ENCODE measurements around the gene ZGPAT. TPM values are rescaled to one million over a fixed set of nuclear protein-coding genes. Genes with fewer than 3 reads are reported as not detected.

Gene ZGPAT
- total and polyA plus RNA-seq, 9 of the 15 experiments (the other 6 are each of a cell fraction or from before 2014, with no cell fraction given), result 0.14 to 26.6 (median 7.4) TPM

DNA sequence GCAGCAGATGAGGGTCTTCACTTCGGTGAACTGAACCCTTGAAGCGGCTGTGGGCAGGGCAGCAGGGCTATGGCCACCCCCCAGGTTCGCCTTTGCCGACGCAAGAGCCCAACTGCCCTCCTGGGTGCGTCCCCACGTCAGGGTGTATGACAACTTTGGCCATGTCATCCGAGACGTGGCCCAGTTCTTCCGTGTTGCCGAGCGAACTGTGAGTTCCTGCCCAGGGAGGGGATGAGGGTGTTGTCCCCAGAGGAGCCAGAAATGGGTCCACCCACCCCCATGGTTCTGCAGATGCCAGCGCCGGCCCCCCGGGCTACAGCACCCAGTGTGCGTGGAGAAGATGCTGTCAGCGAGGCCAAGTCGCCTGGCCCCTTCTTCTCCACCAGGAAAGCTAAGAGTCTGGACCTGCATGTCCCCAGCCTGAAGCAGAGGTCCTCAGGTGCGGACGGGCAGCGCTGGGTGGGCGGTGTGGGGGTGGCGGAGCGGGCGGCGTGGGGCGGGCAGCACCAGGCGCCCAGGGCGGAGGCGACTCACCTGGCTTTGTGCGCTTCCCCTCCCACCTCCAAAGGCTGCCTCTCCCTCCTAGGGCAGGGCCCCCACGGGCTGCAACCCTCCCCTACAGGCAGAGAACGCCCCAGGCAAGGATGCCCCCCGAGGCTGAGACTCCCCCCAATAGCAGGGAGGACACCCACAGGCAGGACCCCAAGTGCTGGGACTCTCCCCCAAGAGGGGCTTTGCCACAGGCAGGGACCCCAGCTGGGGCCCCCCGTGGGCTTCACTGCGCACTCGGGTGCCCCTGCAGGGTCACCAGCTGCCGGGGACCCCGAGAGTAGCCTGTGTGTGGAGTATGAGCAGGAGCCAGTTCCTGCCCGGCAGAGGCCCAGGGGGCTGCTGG is 17.6 kb upstream of the ZGPAT start:
- H3K9me1 ChIP-seq (ENCODE audit: control insufficient read depth, insufficient read depth, low read length), result no peaks in the 10 kb centered on the region
- ChIA-PET CTCF (ENCODE audit: low intra/inter-chr PET ratio) (no interaction called here), POLR2A (no interaction called here)
- intact Hi-C loops (cut with micrococcal nuclease), result no loop called here
- no peaks in the 10 kb centered on the region for H3K27me3 ChIP-seq (ENCODE audit: control insufficient read depth in 2 of 2, insufficient read depth in 2 of 2, low read length in 2 of 2)
- peaks cover 9 to 75% of the 10 kb centered on the region in 2 experiments for H3K4me1 ChIP-seq (replicated peaks in 1 of 2; ENCODE audit: control insufficient read depth in 2 of 2, insufficient read depth in 2 of 2, low read length in 2 of 2)
- no peak for ATAC-seq
- in situ Hi-C loops (cut with MboI), result no loop called here
- no peak for FAIRE-seq
- 92% methylated on average over 20 of the region's 40 CpGs for WGBS (ENCODE audit: insufficient coverage, low coverage, missing lambda C conversion rate)
- H3K79me2 ChIP-seq (ENCODE audit: control insufficient read depth, insufficient read depth, low read length), result no peaks in the 10 kb centered on the region
- H2AFZ ChIP-seq (ENCODE audit: low read depth, low read length), result no peak overlapping the region
- peaks cover 34% of the 10 kb centered on the region; the same call in 2 of the 3 replicates for H3K36me3 ChIP-seq (ENCODE audit: control insufficient read depth, insufficient read depth, low read length)
- no peak overlapping the region for H3K27ac ChIP-seq (ENCODE audit: extremely low read depth, low read depth, low read length)
- TF ChIP-seq ETS2 (tag; IDR thresholded peaks at IDR 0.05; ENCODE audit: borderline replicate concordance, poor library complexity, severe bottlenecking) (no peak), PHF21A (IDR thresholded peaks at IDR 0.05; ENCODE audit: borderline replicate concordance, low read depth) (no peak), POLR2A (conservative IDR thresholded peaks at IDR 0.05) (0 out of 2 replicates have a peak, but pooled peaks have one; percentile 13), THRAP3 (IDR thresholded peaks at IDR 0.05; ENCODE audit: borderline replicate concordance) (no peak), PCBP1 (IDR thresholded peaks at IDR 0.05; ENCODE audit: low read depth, low read length, poor library complexity, severe bottlenecking) (peak; percentile 7), POLR2G (IDR thresholded peaks at IDR 0.05; ENCODE audit: low read depth, low read length) (peak; percentile 73), ETV5 (CRISPR knock-in tag; IDR thresholded peaks at IDR 0.05; ENCODE audit: low read depth) (no peak), BRF1 (IDR thresholded peaks at IDR 0.05; ENCODE audit: borderline replicate concordance, extremely low read depth, insufficient read length) (no peak), HMGN3 (IDR thresholded peaks at IDR 0.05; ENCODE audit: borderline replicate concordance, extremely low read depth, insufficient read length, low read depth, low read length) (peak; percentile 41), RBM22 (IDR thresholded peaks at IDR 0.05; ENCODE audit: low read depth, low read length, poor library complexity, severe bottlenecking) (peak; percentile 59)
- H3K9me3 ChIP-seq (replicated peaks; ENCODE audit: control insufficient read depth, insufficient read depth, low read depth, low read length), result no peaks in the 10 kb centered on the region
- no peak for DNase-seq (ENCODE audit: extremely low read depth in 1 of 4, low spot score in 3 of 4)
- no TSS peak for BruUV-seq (replicated peaks)
- H3K9ac ChIP-seq (ENCODE audit: insufficient read depth in 1 of 2, low read depth in 2 of 2, low read length in 2 of 2), result peak overlapping the region in 1 of 2 experiments; percentile 7; a peak in 1 of 4 replicates
- H4K20me1 ChIP-seq (replicated peaks; ENCODE audit: control insufficient read depth, insufficient read depth, low read length), result no peaks in the 10 kb centered on the region
- no peak overlapping the region for H3K4me2 ChIP-seq (ENCODE audit: insufficient read depth, low read length)
- H3K4me3 ChIP-seq, result no peak overlapping the region
